GM21528 (cell line): ENCODE results near the gene THADA.

ENCODE experiments used
- ATAC-seq: cut with Tn5 transposase; IDR thresholded peaks from one replicate; pipeline ENCODE4 v1.9.1; 2021; ENCODE audit warnings: mild to moderate bottlenecking, moderate library complexity; ENCODE audit not compliant: unreplicated experiment, low FRiP score

Gene THADA

GRCh38 chr2:43184339-43184895 is 411.4 kb downstream of the THADA start:
- no peak for ATAC-seq

- no peak for ATAC-seq
These were observed 412.1 kb downstream of the THADA start for GRCh38 chr2:43183743-43184142.

GRCh38 chr2:43180897-43181296 is 414.9 kb downstream of the THADA start:
- no peak for ATAC-seq
